SW480 (cell line): ENCODE results near the gene BPIFB1.

ENCODE experiments used
- DNase-seq: peaks from one replicate; pipeline ENCODE4 v3.0.0-alpha.2; 2016; ENCODE audit warnings: low spot score

The BPIFB1 gene

GRCh38 chr20:33272155-33272873, 10.7 kb upstream of the BPIFB1 start:
- DNase-seq: no peak

- DNase-seq: no peak
These were observed 9.7 kb upstream of the BPIFB1 start for GRCh38 chr20:33273117-33273851.

GRCh38 chr20:33275215-33275614, 7.8 kb upstream of the BPIFB1 start:
- no peak for DNase-seq

GRCh38 chr20:33275871-33276270, 7.1 kb upstream of the BPIFB1 start:
- no peak for DNase-seq

GRCh38 chr20:33276303-33277113, 6.5 kb upstream of the BPIFB1 start:
- no peak for DNase-seq

- DNase-seq: no peak
These were observed 5.3 kb upstream of the BPIFB1 start for GRCh38 chr20:33277471-33278441.

- DNase-seq: no peak
These were observed 4.3 kb upstream of the BPIFB1 start for GRCh38 chr20:33278700-33279099.

- no peak for DNase-seq
These were observed 3.6 kb upstream of the BPIFB1 start for GRCh38 chr20:33279261-33279910.

- DNase-seq: no peak
These were observed 2.9 kb upstream of the BPIFB1 start for GRCh38 chr20:33280000-33280680.

- DNase-seq: no peak
These were observed 2.2 kb upstream of the BPIFB1 start for GRCh38 chr20:33280775-33281174.

GRCh38 chr20:33281550-33282146, 1.4 kb upstream of the BPIFB1 start:
- DNase-seq: no peak

GRCh38 chr20:33282196-33282934, 649 bp upstream of the BPIFB1 start:
- no peak for DNase-seq

- no peak for DNase-seq
These were observed 1.3 kb downstream of the BPIFB1 start for GRCh38 chr20:33284284-33284683.

- DNase-seq: no peak
These were observed 1.9 kb downstream of the BPIFB1 start for GRCh38 chr20:33284937-33285336.

- no peak for DNase-seq
These were observed 3.0 kb downstream of the BPIFB1 start for GRCh38 chr20:33285861-33286495.

GRCh38 chr20:33287884-33288283, 4.9 kb downstream of the BPIFB1 start:
- DNase-seq: no peak

GRCh38 chr20:33290852-33291251, 7.8 kb downstream of the BPIFB1 start:
- DNase-seq: no peak

- no peak for DNase-seq
These were observed 8.4 kb downstream of the BPIFB1 start for GRCh38 chr20:33291416-33291815.

GRCh38 chr20:33291830-33292355, 8.9 kb downstream of the BPIFB1 start:
- peak; percentile 38 for DNase-seq
